NCI-H2171 (cell line): ENCODE data around the gene C1QTNF8.

ENCODE experiments used
- DNase-seq: peaks from one replicate; lab custom pipeline; 2025; lab: John Stamatoyannopoulos, UW

Gene C1QTNF8, protein sequence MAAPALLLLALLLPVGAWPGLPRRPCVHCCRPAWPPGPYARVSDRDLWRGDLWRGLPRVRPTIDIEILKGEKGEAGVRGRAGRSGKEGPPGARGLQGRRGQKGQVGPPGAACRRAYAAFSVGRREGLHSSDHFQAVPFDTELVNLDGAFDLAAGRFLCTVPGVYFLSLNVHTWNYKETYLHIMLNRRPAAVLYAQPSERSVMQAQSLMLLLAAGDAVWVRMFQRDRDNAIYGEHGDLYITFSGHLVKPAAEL

DNA sequence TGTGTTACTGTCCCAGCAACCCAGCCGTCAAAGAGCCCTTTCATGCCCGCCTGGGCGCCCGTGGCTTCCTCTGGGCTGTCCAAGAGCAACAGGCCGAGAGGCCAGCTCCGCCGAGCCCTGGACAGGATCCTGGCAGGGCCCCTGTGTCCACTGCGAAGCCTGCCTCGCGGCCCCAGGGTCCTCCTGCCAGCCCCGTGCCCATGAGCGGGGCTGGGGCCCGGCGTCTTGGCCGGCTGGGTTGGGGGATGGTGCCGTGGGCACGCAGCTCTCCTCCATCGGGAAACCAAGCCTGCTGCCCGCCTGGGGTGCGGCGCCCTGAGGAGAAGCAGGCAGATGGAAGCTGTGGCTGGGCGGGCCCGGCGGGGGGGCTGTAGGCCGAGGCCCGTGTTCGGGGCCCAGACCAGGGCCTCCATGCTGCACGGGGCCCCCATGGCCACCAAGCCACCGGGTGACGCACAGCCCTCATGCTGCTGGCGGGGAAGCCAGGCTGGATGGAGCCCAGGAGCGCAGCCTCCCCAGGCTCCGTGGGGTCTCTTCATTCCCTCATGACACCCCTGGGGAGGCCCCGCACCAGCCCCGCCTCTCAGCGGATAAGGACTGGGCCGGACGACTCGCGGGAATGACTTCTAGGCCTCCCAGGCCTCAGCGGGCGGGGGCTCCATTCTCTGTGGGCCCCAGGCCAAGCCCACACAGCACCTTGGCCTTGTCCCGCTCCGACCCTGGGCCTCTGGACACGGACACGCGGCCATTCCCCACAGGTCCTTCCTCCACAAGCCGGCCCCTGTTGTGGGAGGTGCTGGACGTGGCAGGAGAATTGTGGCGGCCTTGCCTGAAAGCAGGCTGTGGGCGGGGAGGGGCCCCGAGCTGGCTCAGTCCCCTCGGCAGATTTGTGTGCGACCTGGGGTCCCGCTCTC lies at the start of gene C1QTNF8:
Gene C1QTNF8, minus strand, starts transcription at position 76 of the 914 bp plus-strand sequence. CDS start 1,322 bp downstream, outside the sequence.
- no peak for DNase-seq

DNA sequence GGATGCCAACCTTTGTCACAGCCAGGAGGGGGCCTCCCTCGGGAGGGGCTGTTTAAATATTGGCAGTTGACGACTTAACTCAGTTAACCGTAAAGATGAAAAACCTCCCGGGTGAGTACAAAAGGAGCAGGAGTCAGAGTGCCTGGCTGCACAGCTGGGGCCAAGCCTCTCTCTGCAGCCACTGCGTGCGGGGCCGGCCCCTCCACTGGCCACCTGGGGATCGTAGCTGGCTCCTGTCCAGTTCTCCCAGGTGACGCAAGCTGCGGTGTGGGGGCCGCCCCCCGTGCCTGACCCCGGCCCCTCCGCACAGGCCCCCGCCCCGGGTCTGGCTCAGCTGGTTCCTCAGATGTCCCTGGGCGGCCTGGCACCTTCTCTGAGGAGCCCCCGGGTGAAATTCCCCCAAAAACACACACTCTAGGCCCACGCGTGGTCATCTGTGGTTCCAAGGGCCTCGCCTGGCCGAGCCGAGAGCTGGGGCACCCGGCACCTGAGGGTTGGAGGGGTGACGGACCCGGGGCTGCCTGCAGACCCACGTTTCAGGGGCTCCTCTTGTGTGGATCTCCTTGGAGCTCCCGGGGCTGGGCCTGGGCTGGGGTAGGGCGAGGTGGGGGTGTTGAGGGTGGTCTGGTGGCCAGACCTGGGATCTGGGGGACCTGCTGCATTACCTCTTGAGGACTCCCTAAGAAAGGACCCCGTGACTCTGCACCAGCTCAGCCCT lies 49.5 kb upstream of the C1QTNF8 start:
- DNase-seq = no peak

DNA sequence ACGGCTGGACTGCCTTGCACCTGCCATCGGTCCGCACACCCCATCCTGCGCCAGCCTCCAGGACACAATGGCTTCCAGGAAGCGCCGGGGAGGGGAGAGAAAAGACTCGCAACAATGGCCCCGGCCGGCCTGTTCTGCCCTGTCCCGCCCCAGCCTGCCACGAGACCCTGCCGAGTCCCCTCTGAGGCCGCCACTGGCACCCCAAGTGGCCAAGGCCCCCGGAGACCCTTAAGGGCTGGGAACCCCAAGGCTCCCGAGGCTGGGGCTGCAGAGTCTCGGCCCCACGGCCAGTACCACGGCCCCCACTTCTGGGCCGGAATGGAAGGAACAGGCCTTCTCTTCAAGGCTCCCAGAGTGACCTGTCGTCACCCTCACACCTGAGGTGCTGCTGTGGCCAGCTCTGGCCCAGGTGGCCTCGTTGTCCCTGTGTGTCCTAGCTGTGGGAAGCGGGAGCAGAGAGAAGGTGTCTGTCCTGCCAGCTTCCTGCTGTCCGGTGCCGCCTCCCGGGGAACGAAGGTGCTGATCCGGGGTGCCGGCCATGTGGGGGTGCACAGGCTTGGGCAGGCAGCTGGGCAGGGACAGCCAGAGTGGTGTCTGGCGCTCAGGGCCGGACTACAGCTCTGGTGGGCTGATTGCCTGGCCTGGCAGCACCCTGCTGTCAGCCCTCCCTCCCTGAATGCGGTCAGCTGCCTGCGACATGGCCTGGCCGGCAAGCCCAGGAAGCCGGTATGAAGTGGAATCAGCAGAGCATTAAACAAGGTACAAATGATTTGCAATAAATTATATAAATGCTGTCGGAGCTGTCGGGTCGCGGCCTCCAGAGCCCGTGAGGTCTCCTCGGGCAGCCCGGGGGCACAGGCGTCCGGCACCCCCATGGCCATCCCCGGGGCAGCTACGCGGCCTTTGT lies 48.7 kb upstream of the C1QTNF8 start:
- DNase-seq = no peak

DNA sequence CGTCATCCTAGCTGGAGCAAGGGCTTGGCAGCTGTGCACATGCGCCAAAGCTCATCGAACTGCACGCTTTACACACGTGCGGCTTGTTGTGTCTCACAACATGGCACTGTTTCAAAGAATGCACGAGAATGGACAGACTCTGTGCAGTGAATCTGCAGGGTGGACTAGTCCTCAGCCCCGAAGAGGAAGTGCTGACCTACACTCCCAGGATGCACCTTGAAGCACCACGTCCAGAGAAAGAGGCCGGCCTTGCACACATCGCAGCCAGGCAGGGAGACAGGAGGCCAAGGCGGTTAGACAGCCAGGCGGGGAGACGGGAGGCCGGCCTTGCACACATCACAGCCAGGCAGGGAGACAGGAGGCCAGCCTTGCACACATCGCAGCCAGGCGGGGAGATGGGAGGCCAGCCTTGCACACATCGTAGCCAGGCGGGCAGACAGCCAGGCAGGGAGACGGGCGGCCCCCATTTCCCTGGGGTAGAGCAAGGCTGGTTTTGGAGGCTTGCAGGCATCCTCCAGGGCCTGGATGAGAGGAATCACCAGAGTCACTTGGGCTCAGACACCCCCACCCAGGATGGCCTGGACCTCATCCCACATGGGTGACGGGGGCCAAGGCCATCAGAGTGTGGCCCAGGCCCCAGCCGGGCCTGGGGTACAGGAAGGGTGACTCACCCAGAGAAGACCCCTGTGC lies 47.9 kb upstream of the C1QTNF8 start:
- no peak for DNase-seq

DNA sequence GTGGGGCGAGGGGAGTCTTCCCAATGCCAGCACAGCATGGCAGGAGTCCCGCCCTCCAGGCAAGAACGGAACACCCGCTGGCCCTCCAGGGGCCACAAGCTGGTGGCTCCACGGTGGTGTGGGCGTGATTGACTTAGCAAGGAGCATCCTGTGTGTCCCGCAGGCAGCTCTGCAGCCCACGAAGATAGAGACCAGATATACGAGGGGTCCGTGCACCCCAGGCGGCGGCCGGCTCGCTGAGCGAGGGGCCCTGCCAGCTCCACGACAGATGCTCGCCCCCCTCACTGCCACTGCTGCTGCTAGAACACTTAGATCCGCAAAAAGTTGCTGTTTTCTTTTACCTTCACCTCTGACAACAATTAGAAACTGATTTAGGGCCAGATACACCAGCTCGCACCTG lies 46.9 kb upstream of the C1QTNF8 start:
- no peak for DNase-seq

DNA sequence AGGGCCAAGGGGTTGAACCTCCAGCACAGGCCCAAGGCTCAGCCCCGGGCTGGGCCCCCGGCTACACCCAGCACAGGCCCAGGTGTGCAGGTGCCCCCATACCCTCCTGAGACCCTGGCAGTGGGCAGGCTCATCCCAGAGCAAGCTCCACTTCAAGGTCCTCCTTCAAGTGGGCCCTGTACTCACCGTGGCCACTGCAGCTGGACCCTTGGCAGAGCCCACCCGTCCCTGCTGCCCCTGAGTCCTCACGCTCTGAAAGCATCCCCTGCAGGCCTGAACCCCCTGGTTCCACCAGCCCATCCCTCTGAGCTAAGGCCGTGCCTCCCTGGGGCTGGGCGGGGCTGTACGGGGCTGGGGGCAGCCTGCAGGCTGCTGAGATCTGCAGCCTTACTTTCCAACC lies 45.7 kb upstream of the C1QTNF8 start:
- DNase-seq = no peak

DNA sequence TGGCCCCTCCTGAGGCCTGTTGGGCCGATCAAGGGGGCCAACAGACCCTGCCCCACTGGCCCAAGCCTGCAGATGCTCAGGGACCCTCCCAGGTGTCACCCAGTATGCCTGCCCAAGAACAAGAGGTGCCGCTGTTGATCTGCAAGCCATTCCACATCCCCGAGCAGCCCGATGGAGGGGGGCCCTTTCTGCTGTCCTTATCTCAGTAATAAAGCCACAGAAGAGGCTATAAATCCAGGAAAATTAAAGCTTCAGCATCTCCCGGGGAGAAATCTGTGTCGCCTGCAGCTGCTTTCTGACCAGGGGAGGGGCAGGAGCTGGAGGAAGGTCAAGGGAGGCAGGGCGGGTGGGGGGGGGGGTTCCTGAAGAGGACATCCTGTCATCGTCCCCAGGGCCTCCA lies 45.1 kb upstream of the C1QTNF8 start:
- DNase-seq = no peak

DNA sequence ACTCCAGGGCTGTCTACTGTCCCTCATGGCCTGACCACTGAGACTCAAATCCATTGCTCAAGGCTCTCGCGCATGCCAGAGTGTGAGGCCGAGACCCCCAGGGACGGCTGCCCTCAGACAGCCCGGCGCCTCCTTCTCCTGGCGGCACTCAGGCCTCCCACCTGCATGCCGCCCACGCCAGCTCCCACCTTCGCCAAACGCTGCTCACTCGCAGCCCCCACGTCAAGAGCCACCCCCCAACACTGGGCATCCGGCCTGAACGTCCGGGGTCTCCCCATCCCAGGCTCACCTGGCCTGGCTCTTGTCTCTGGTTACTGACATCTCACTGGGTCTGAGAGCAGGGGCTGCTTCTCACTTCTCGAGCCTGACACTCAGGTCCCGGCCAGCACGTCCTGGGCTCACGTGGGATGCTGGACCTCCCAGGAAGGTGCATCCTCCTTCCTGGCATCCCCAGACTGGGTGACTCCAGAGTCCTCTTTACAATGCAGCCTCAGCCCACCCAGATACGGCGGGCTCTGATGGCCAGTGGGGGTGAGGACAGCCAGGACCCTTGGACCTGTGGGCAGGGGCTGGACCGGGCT lies 44.6 kb upstream of the C1QTNF8 start:
- no peak for DNase-seq

DNA sequence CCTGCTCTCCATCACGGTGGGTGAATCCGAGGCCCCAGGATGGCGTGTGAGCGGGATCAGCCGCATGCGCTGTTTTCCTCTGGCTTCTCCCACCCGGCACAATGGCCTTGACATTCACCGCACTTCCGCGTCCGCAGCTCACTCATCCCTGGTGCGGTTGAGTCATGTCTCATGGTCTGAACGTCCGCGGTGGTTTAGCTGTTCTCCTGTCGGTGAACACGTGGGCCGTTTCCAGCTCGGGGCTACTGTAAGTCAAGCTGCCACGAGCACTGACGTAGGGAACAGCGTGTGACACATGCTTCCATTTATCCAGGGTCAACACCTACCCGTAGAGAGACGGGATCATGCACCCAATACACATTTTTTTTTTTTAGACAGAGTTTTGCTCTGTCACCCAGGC lies 41.6 kb upstream of the C1QTNF8 start:
- no peak for DNase-seq

DNA sequence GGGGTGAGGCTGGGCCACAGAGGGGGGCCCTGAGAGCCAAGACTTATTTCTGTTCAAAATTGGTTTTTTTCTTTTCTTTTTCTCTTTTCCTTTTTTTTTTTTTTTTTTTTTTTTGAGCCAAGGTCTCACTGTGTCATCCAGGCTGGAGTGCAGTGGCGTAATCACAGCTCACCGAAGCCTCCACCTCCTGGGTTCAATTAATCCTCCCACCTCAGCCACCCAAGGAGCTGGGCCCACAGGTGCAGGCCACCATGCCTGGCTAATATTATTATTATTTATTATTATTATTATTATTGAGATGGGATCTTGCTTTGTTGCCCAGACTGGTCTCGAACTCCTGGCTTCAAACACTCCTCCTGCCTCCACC lies 39.4 kb upstream of the C1QTNF8 start:
- DNase-seq = no peak

DNA sequence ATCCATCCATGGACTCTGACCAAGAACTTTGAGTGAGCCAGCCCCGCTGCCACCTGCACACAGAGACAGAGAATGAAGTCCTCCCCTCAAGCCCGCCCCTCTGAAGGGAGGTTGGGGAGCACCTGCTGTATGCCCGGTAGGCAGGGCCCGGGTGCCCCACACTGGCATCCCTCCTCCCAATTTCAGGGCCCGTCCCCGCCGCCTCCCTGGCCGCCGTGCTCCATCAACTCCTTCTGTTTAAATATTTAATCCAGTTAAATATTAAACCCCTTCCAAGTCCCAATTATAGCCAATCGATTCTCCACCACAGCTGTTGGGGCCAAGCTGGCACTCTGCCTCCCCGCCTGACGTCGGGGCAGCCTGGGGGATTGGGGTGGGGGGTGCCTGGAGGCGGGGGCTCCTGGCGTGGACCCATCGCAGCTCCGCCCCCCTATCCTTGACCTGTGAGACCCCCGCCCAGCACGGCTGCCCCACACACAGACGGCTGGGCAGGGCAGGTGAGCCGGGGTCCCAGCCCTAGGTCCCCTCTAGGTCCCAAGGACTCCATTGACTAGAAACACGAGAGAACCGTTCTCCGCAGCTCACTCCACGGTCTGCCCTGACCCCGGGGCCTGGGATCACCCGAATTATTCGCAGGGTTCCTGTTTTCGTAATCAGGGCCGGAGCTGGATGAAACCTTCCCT lies 38.9 kb upstream of the C1QTNF8 start:
- DNase-seq = no peak

DNA sequence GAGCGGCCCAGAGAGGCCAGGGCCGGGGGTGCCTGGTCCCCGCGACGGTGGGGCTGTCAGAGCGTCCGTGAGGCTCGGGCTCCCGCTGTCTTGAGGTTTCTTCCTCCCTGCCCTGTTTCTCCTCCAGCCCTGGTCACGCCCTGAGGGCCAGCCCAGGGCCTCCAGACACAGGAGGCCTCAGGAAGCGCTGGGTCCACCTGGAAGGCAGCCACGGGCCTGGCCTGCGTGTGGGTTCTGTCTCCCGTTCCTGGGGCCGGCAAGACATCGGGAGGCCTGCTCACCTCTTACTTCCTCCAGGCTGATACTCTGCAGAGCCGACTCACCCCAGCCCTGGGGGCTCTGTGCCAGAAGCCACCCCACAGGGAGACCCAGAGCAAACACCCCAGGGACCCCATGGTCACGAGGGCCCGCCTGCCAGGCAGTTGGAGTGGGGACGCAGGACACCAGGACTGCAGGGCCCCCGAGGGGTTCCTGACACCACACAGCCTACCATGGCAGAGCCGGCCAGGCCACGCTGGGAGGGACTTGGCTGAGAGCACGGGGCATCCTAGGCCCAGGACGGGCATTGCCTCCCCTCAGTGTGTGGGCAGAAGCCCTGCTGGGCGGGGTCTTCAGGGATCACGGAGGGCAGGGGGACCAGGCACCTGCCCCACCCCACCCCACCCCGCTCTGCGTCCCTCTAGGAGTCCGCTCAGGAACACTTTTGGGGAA lies 37.9 kb upstream of the C1QTNF8 start:
- DNase-seq = no peak

DNA sequence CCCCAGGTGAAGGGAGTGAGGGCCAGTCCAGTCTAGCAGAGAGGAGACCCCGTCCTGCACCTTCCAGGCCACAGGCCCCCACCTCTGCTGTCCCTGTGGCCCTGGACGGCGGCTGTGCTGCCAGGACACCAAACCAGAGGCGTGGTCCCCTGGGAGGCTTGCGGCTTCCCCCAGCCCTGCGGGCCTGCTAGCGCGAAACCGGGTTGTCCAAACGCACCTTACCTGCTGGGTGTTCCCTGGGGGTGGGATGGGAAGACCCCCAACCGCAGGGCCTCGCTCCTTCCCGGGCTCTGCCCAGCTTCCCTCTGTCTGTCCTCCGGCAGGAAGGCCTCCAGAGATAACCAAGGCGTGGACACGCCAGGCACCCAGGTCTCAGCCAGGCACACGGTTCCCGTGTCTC lies 37.2 kb upstream of the C1QTNF8 start:
- no peak for DNase-seq

DNA sequence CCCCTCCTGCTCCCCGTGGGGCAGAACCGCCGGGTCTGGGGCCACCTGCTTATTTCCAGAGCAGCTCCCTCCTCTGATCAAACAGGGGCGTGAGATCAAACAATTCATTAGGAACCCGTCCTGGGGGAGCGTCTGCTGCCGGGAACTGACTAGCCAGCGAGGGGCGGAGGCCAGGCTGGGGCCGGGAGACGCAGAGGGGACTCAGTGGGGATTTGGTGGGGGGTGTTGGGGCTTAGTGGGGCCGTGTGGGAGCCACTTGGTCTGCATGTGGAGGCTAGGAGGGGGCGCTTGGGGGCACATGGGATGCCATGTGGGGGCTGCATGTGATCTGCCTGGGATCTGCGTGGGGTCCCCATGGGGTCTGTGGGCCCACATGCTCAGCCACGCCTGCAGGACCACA lies 36.4 kb upstream of the C1QTNF8 start:
- no peak for DNase-seq

DNA sequence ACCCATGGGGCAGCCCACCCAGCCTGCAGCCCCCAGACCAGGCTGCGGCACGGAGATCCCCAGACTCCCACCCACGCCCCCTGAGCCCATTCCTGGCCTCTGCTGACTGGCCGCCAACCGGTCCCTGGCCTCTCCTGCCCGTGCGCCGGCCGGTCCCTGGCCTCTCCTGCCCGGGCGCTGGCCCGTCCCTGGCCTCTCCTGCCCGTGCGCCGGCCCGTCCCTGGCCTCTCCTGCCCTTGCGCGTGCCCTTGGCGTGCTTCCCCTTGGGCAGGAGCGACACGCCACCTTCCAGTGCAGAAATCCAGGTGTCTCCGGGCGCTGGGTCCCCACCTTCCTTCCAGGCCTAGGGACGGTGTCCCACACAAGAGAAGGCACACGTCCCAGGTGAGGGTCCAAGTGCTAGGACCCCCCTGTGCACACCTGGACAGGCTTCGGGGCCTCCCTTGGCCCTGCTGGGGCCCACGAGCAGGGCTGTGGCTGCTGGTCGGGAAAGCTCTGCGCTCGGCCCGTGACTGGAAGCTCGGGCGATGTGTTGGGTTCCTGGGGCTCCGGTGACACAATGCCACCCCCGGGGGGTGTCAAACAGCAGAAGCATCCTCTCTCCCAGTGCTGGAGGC lies 35.4 kb upstream of the C1QTNF8 start:
- DNase-seq = no peak

DNA sequence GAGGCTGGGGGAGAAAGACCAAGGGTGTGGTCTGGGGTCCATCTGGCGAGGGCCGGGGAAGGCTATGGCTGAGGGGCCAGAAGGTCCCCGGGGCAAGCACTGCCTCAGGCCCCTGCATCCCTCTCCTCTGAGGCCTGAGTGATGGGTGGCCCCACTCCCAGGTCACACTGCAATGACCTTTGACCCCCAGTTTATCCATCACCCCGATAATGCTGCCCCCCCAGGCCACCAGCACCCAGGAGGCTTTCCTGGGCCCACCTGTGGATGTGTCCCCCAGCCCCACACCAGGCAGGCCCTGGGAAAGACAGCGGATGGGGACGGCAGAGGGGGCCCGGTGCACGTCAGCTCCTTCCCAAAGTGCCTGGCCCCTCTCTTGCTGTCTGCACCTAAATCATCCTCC lies 34.3 kb upstream of the C1QTNF8 start:
- DNase-seq = no peak

DNA sequence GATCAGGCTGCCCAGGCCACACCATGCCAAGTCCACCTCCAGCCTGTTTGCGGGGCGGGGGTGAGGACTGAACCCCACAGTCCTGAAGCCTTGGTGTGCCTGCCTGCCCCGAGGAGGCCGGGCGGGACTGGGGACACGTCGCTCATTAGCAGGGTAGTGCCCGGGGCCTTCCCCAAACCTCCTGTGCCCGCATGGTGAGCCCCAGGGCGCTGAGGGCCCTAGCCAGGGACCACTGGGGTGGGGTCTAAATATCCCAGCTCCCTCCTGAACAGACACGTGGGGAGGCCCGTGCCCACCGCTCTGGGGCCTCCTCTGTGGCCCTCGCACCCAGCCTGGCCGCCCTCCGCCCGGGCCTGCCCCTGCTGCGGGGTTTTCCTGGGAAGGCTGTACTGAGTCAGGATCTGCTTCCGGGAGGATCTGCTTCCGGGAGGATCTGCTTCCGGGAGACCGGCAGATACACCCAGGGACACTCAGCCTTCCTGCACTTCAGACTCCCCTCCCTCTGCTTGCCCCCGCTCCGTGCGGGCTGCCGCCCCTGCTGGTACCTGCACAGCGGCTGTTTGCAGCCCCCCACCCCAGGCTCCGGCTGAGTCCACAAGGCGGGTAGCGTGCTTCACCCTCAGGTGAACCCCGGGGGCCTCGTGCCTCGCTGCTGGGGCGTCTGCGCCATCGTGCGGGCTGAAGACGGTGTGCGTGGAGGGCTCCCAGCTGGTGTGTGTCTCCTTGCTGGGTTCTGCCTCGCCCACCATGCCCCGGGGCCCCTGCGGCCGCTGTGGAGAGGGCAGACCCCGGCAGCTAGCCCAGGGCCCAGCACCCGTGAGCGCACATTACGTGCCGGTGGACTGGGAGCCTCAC lies 33.3 kb upstream of the C1QTNF8 start:
- no peak for DNase-seq
